GM21360 (cell line): Measurements from ENCODE around the gene MB.

Experiments
- ATAC-seq: cut with Tn5 transposase; IDR thresholded peaks from one replicate; pipeline ENCODE4 v1.9.1; 2021; ENCODE audit warnings: mild to moderate bottlenecking, moderate library complexity; ENCODE audit not compliant: unreplicated experiment

The MB gene

DNA sequence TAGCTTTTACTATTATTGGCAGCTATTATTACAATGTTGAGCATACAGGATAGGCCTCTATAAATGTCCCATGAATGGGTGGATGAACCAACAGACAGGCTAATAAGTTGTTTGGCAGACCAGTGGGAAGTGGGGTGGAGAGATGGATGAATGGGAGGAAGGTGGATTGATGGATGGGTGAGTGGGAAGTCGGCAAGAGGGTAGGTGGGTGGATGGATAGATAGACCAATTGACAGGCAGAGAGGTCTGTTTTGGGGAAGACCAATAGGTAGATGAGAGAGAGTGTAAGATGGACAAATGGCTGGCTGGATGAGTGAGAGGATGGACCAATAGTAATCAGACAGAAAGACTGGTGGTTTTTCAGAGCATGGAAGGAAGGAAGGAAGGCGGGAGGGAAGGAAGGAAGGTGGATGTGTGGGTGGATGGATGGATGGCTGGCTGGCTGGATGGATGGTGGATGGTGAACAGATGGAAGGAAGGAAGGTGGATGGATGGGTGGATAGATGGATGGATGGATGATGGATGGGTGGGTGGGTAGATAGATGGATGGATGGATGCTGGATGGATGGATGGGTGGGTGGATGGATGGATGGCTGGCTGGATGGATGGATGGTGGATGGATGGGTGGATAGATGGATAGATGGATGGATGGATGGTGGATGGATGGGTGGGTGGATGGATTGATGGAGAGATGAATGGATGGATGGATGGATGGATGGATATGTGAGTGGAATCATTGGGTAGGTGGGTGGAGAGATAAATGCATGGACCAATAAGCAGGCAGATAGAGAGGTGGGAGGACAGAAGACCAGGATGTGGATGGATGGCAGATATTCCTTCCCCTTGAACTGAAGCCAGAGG is 39.1 kb downstream of the MB start:
- ATAC-seq = no peak

DNA sequence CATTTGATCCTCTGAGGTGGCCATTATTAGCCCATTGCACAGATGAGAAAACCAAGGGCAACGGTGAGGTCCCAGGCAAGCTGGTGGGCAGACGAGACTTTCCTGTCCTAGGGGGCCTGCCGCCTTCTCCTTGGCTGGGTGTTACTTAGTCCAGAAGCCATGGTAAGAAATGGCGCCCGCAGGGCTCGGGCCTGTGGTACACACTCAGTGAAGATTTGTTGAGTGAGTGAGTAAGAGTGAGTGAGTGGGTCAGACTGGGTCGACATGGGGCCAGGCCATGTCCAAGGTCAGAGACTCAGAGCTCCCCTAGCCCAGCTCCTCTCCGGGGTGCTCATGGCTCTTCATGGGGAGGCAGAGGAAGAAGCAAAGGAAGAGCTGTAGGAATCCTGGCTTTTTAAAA is 40.5 kb downstream of the MB start:
- ATAC-seq = no peak

DNA sequence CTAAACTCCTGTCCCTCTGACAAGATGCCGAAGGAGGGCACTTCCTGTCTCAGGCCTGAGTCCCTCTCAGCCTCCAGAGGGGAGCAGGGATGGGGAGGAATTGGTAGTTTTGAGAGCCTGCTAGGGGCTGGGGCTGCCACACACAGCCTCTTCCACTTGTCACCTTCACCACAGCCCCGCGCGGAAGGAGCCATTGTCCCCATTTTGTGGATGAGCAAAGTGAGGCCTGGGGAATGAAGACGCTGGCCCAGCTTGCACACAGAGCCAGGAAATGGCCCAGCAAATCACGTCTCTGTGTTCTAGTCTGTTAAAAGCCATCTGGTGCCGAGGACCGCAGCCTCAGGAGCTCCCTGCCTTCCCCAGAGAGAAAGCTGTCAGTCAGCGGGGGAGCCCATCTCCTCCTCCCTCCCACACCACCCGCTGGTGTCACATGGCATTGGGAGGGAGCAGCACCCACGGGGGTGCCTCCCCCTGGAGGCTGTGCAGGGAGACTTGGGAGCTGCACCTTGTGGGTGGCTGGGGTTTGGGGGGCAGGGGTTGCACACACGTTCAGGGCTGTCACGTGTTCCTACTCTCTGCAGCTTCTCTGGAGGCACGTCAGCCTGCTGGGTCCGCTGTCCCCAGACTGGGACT is 41.9 kb downstream of the MB start:
- no peak for ATAC-seq

DNA sequence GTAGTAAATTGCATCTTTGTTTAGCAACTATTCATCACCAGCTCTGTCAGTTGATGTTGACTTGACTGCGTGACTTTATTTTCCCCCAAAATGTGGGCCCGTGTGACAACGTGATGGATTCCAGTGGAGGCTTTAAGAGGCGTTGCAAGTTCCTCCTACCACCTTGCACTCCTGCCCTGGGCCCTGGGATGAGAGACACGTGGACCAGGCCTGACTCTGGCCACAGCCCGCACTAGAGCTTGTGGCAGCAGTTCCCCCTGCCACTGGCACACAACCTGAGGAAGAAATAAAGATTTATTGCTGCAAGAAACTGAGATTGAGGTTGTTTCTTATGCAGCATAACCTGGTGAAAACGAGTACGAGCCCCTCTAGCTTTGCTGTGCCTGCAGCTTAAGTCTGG is 44.6 kb downstream of the MB start:
- no peak for ATAC-seq

DNA sequence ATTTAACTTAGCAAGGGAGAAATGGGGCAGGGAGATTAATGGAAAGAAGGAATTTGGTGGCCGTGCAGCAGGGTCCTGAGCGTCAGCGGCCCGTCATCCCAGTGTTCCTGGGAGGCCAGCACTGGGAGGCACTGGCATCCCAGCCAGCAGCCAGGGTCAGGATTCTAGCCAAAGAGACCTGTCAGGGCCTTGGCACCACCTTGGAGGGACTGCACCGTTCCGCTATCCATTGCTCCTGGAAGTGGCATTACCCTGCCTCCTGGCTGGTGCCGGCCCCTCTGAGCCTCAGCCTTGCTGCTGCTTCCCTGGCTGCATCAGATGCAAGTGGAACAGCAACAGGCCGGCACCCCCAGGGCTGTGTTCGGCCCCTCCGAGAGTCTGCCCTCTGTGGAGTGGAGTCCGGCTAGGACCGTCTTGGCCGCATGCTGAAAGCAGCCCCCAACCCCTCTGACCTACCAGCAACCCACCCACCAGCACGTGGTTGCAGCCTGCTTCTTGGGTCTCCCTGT is 46.4 kb downstream of the MB start:
- ATAC-seq = no peak

DNA sequence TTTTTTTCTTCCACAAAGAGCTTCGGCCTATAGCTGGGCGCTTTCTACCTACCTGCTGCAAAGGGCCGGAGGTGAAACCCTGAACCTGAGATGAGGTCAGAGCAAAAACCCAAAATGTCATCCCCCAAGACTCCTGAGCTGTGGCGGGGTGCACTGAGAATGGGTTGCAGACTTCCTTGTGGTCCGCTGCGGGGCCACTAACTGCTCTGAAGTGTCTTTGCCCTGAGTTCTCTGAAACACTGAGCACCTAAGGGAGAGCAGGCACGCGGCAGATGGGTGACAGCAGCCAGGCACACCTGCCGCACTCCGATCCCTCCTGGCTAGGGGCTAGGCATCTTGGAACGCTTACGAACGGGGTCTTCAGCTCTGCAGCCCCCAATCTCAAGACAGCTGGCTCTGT is 47.2 kb downstream of the MB start:
- no peak for ATAC-seq

DNA sequence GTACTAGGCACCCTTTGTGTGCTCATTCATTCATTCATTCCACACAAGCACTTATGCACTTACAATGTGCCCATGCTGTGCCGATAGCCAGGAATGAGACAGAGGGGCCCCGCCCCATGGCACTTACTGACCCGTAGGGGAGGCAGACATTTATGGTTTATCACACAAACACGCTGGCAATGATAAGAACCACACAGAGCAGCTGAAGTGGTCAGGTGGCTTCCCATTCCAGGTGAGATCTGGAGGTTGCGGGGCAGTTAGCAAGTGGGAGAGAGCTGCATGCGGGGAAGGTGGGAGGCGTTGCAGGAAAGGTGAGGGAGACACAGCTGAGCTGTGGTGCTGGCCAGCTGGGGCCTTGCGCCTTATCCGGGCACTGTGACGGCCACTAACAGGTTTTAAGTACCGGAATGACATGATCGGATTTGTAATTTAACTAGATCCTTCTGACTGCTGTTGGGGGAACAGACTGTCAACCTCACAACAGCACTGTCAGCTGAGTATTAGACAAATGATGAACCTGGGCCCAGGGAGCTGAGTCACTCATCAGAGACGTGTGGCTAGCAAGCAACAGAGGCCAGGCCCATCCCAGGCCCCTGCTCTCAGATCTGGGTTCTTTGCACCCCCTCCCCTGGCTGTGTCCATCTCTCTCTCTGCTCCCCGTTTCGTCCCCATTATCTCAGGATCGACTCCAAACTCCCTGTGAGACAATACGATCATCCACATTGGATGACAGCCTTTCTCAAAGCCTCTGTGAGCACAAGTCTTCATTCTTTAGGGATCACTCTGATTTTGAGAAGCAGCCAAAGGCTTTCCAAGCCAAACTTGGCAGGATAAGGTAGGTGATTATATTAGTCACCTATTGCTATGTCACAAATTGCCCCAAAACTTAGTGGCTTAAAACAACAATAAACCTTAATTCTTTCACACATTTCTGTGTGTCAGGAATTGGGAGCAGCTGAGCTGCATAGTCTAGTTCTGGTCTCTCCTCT is 48.1 kb downstream of the MB start:
- ATAC-seq = no peak

DNA sequence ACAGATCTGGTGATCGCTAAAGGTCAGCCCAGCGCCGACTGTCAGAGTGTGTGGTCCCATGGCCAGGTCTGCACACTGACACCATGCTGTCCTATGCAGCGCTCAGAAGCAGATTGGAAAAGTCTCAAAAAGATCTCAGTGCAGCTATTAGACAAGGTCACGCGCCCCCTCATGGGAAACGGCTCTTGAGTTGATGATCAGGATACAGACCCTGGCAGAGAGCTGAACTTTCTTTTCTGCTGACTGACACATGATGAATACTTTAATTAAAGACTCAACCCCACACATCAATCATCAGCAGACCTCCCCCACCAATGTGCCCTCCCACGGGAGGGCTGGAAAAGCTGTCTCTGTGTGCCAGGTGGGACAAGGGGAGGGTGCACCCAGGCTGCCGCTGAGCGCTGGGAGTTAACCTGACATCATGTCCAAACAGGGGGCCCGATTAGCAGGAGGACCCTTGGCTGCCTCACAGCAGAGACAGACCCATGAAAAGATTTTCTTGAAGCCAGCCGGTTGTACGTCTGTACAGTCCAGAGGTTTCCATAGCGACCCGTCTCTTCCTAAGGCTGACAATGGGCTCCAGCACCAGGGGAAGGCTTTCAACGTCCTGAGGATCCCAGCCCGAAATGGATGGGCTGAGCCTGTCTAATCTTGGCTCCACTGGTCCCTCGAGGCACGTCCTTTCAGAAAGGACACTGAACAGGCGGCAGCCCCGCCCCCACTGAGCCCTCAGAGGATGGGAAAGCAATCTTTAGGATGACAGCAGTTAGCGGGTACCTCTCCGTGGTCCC is 49.6 kb downstream of the MB start:
- no peak for ATAC-seq

DNA sequence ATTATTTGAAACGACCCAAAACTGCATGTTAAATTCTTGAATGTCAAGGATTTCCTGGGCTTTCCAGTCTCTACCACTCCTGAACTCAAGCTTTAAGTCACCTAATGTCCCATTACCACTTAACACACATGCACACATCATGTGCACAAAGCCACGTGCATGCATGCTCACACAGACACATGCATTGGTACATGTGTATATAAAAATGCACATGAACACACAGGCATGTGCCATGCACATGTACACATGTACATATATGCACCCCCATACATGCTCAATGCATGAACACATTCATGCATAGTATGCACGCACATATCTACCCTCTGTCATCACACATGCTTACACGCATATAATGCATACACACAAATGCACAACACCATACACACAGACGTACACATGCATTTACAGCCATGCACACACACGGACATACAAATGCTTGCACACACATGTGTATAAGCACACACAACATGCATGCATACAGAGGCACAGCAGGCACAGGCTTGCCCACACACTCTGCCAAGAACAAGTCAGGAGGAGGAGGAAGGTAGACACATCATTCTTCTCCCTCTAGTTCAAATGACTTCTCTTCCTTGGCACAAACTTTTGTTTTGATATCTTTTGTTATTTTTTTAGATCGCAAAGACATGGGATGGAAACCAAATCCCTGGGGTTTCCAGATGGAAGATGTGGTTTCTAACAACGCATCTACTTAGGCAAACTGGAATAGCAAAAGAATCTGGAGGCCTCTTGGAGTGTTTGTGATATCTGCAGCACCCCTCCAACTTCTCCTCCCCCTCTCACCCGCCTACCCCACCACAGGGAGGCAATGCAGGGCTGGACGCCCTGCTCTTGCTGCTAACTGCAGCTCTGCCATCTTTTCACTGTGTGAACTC is 51.9 kb downstream of the MB start:
- ATAC-seq = no peak

DNA sequence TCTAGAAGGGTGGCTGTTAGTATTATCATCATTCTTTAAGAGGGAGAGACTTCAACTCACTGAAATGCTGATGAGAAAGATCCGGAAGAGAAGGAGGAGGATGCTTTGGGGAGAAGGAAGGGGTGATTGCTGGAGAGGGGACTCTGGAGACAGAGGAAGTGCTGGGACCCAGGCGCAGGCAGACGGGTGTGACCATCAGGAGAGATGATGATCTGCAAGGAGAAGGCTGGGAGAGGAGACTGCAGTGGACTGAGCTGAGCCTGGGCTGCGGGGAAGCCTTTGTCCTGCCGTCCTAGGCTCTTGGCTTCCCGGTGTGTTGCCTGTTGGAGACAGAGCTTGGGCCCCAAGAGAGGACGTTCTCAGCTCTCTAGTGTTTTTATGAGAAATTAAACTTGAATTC is 53.9 kb downstream of the MB start:
- no peak for ATAC-seq

DNA sequence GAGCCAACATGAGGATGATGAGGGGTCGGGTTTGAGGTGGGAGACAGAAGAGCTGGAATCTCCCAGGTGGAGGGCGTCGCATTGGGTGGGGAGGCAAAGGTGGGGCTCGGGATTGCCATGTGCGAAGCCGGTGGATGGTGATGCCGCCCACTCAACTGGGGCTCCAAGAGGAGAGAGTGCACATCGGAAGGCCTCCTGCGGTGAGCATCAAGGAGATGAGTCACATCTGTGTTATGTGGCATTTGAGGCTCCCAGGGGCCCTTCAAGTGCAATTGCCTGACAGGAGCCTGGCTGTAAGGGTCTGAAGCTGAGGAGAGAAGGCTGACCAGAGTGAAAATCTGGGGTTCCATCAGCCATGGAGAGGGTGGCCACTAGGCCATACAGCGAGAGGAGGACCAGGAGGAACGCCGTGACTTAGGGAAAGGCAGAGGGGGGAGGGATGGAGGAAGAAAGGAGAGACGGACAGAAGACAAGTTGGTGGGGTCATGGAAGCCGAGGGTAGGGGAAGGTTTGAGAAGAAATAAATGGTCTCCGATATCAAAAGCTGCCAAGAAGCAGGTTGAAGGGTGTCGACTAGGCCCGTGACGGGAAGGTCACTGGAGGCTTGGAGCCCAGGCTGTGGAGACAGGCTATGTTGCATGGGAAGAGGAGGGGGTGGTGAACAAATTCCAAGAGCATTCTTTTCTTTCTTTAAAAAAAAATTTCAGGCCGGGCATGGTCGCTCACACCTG is 55.2 kb downstream of the MB start:
- ATAC-seq = no peak

DNA sequence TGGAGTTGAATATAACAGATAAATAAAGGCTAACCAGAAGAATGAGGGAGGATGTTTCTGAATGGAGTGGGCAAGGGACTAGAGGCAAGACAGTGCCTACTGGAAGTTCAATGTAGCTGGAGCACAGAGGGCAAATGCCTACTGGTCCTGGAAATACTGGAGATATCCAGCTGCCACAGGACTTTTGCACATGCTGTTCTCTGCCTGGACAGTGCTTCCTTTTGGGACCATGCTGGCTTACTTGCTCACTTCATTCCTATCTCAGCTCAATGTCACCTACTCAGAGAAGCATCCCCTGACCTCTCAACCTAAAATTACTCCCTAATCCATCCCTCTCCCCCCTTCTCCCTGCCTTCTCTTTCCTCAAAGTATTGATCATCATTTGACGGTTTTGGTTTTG is 56.3 kb downstream of the MB start:
- ATAC-seq = no peak

DNA sequence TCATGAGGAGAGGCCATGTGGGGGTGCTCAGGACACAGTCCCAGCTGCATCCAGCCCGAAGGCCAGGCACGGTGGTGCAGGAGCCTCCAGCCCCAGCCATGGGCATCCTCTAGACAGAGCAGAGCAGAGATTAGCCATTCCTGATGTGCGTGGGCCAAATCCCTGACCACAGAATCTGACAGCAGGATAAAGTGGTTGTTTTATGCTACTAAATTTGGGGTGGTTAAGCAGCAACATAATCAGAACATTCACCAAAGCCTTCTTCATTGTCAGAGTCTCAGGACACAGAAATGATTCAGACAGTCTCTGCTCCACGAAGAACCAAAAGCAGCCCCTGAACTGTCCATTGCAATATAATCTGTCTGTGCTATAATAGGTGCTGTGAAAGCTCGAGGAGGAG is 56.8 kb downstream of the MB start:
- ATAC-seq = no peak

DNA sequence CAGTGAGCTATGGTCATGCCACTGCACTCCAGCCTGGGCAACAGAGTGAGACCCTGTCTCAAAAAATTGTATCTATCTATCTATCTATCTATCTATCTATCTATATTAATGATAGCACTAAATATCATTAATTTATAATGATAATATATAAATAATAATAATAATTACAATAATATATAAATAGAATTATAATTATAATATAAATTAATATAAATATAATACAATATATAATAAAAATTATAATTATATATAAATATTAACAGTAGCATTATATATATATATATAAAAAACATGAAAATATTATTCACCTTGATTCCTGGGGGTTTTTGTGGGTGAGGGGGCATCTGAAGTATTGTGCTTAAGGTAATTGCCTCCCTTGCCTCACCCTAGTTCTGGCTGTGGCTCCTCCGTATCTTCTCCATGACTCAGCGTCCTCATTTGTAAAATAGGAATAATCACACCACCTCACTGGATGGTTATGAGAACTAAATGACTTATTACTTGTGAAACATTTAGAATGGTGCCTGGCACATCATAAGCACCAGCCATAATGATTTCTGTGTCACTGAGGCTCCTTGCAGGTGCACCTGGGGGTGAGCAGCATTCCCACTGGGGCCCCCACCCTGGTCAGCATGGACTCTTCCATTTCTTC is 57.6 kb downstream of the MB start:
- ATAC-seq = no peak

DNA sequence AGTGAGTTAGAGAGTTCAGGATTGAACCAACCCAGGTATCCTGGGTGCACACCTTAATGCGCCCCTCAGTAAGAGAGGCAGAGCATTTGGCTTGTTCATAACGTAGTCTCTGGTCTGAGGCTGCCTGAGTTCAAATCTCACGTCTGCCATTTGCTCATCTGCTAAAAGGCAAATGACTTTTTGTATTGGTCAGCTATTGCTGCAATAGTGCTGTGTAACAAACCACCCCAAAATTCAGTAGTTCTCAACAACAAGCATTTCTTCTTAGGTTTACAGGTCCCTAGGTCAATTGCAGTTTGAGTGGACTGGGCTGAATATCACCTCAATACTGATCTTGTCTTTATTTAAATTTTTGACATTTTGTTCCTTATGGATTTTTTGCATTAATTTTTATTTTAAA is 58.4 kb downstream of the MB start:
- ATAC-seq = no peak

DNA sequence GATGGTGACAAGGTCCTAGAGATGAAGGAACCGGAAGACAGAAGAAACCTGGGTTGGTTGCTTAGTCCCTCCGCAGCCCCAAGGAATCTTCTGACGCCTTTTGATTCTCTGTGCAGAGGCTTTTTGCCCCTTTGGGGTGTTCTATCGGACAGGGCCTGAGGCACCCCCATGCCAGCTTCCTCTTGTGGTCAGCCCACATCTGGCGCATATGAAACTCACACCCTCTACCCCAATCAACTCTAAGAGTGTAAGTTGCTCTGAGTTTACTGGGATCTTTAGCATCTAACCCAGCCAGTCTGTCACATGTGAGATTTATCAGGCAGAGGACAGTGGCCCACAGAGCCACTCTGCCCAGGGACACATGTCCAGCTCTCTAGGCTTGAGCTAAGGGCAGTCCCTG is 59.1 kb downstream of the MB start:
- no peak for ATAC-seq
